Naive thymus-derived CD4-positive, alpha-beta T cell (primary cell): ENCODE results near the gene MYL11. TPM values are rescaled to one million over a fixed set of nuclear protein-coding genes. Genes with fewer than 3 reads are reported as not detected.
A peak's percentile ranks its signal among the peaks of the same experiment; 100 is the strongest.

ENCODE experiments used
- ATAC-seq: fragments of 150-1000 bp; cut with Tn5 transposase; 2 replicates; pipeline ENCODE4 v1.10.0; 2021; ENCODE audit warnings: mild to moderate bottlenecking, moderate library complexity
- CTCF ChIA-PET: fragments of 350-600 bp; sonication (Branson Sonifier 250); formaldehyde crosslinking; loops from one replicate; lab custom pipeline; 2021; ENCODE audit warnings: antibody characterized with exemption; lab: Charles Lee
- POLR2A ChIA-PET: fragments of 350-600 bp; sonication (Branson Sonifier 250); formaldehyde crosslinking; loops from one replicate; lab custom pipeline; 2021; ENCODE audit warnings: antibody characterized with exemption, inconsistent platforms; lab: Charles Lee
- DNase-seq, 9 donors: peaks; one replicate each; pipeline versions ENCODE4 v3.0.0 to v3.0.0-alpha.2; 2020 to 2022; ENCODE audit warnings: mixed read lengths in 1 of 9
- H3K27ac ChIP-seq: one replicate; pipeline ENCODE4 v1.7.0; 2013; ENCODE audit warnings: mild to moderate bottlenecking, low read depth, low read length, moderate library complexity
- H3K27me3 ChIP-seq, 2 donors: one replicate each; pipeline ENCODE4 v1.7.0; 2013; ENCODE audit warnings: low read length in 2 of 2, mild to moderate bottlenecking in 2 of 2, moderate library complexity in 2 of 2; ENCODE audit not compliant: control insufficient read depth in 2 of 2, insufficient read depth in 2 of 2
- H3K36me3 ChIP-seq, 3 experiments: 1 replicate in 2 of 3; 2 replicates in 1 of 3; pipeline ENCODE4 v1.7.0; 2013; ENCODE audit warnings: low read length in 3 of 3, mild to moderate bottlenecking in 3 of 3, moderate library complexity in 1 of 3; ENCODE audit not compliant: insufficient read depth in 3 of 3, control insufficient read depth in 2 of 3
- H3K4me1 ChIP-seq, 2 donors: one replicate each; pipeline ENCODE4 v1.7.0; 2013; ENCODE audit warnings: low read length in 2 of 2, mild to moderate bottlenecking in 2 of 2, moderate library complexity in 1 of 2; ENCODE audit not compliant: control insufficient read depth in 2 of 2, insufficient read depth in 2 of 2
- H3K4me3 ChIP-seq: 2 replicates; pipeline ENCODE4 v1.7.0; 2013; ENCODE audit warnings: mild to moderate bottlenecking, low read length
- H3K9me3 ChIP-seq, 3 experiments: 1 replicate in 2 of 3; 2 replicates in 1 of 3; pipeline ENCODE4 v1.7.0; 2013; ENCODE audit warnings: low read length in 3 of 3; ENCODE audit not compliant: control insufficient read depth in 2 of 3
- H3K27ac Mint-ChIP-seq, 9 donors: one replicate each; pipeline ENCODE4 v1.8.0; 2020 to 2022; ENCODE audit warnings: mixed read lengths in 9 of 9, mild to moderate bottlenecking in 8 of 9, moderate library complexity in 5 of 9, inconsistent platforms in 2 of 9
- H3K27me3 Mint-ChIP-seq, 5 donors: one replicate each; pipeline ENCODE4 v1.8.0; 2021 to 2022; ENCODE audit warnings: mixed read lengths in 5 of 5, mild to moderate bottlenecking in 1 of 5
- H3K36me3 Mint-ChIP-seq, 5 donors: one replicate each; pipeline ENCODE4 v1.8.0; 2020 to 2022; ENCODE audit warnings: mixed read lengths in 5 of 5, mild to moderate bottlenecking in 3 of 5, inconsistent platforms in 1 of 5
- H3K4me1 Mint-ChIP-seq, 7 donors: one replicate each; pipeline ENCODE4 v1.8.0; 2020 to 2022; ENCODE audit warnings: mixed read lengths in 7 of 7, mild to moderate bottlenecking in 3 of 7, inconsistent platforms in 1 of 7
- H3K4me3 Mint-ChIP-seq, 10 donors: one replicate each; pipeline ENCODE4 v1.8.0; 2020 to 2022; ENCODE audit warnings: mild to moderate bottlenecking in 10 of 10, mixed read lengths in 10 of 10, moderate library complexity in 6 of 10, inconsistent platforms in 2 of 10
- H3K9me3 Mint-ChIP-seq, 11 donors: one replicate each; pipeline ENCODE4 v1.8.0; 2020 to 2022; ENCODE audit warnings: mixed read lengths in 11 of 11, mild to moderate bottlenecking in 4 of 11, inconsistent platforms in 1 of 11, moderate library complexity in 1 of 11
- intact Hi-C, 2 donors: fragments of 100-400 bp; cut with micrococcal nuclease; formaldehyde crosslinking; loops; one replicate each; pipeline ENCODE4 v1.15.1; 2023
- polyA plus RNA-seq, 2 donors: library from polyadenylated mRNA; unstranded; fragments of 300-500 nt; fragmentation: Illumina TruSeq; gene quantifications; one replicate each; pipeline ENCODE4 v1.2.3, GENCODE V29; 2021
- total RNA-seq, 6 experiments: library from RNA in 5 of 6; stranded (reverse) in 5 of 6; gene quantifications; 1 replicate in 5 of 6; 2 replicates in 1 of 6; pipeline ENCODE4 v1.2.3 and lab custom pipeline; 2021 to 2026

Gene MYL11
- total and polyA plus RNA-seq, 7 experiments from 2014 or later, result 0.87 to 2.0 (median 1.6) TPM; not detected in 4

DNA sequence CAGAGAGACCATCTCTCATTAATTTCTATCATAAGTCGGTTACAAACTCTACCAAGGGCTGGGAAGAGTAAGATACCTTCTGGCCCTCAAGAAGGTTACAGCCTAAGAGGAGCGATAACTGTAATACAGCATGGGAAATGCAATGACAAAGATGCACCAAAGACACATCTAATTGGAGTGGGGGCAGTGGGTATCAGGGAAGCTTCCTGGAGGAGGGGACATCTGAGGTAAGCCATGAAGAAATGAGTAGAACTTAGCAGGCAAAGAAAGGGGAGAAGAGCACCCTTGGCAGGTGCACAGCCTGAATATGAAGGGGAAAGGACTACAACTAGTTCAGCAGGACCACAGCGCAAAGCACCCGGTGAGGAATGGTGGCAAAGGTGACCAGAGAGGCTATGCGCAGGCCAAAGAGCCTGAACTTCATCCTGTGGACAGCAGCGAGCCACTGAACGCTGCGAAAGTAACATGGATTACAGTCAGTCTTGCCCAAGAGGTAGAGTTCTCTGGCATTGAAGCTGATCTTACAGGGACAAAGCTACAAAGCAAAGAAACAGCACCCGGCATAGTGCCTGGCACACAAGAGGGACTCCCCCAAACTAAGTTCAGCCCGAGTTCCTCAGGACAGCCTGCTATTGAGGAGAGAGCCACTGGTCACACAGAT is 7.1 kb upstream of the MYL11 start:
- Histone ChIP-seq H3K4me3 (peak overlapping the region; percentile 73), H3K27me3 (no peaks in the 10 kb centered on the region), H3K4me1 (peaks cover 23 to 26% of the 10 kb centered on the region in 2 donors), H3K27ac (peak overlapping the region; percentile 67), H3K9me3 (no peaks in the 10 kb centered on the region), H3K36me3 (peaks cover 0 to 23% (median 0%) of the 10 kb centered on the region in 3 experiments)
- Mint-ChIP-seq H3K9me3 (peaks cover 0 to 2% (median 0%) of the 10 kb centered on the region in 11 donors), H3K4me3 (peak overlapping the region; percentile 83 to 92 (median 88)), H3K27ac (peak overlapping the region; percentile 37 to 90 (median 80)), H3K27me3 (peaks cover 0 to 3% (median 0%) of the 10 kb centered on the region in 5 donors), H3K4me1 (peaks cover 39 to 59% (median 54%) of the 10 kb centered on the region in 7 donors), H3K36me3 (peaks cover 0 to 25% (median 12%) of the 10 kb centered on the region in 5 donors)
- intact Hi-C loops, result loop anchor here in 1 of 2 donors (2.0 kb wide), 1 partner anchor 33 kb away; no protein-coding TSS in a partner anchor
- DNase-seq, result no peak
- CTCF ChIA-PET, result interaction anchor here (2.8 kb wide), 1 partner anchor 42 kb away, joined by 9 read pairs; no protein-coding TSS in a partner anchor
- POLR2A ChIA-PET, result interaction anchor here (0.6 to 9.3 kb wide), 3 partner anchors 13 to 186 kb away, joined by 3 to 120 read pairs (median 4); partner anchors contain the start of gene SEPTIN1
- no peak for ATAC-seq

DNA sequence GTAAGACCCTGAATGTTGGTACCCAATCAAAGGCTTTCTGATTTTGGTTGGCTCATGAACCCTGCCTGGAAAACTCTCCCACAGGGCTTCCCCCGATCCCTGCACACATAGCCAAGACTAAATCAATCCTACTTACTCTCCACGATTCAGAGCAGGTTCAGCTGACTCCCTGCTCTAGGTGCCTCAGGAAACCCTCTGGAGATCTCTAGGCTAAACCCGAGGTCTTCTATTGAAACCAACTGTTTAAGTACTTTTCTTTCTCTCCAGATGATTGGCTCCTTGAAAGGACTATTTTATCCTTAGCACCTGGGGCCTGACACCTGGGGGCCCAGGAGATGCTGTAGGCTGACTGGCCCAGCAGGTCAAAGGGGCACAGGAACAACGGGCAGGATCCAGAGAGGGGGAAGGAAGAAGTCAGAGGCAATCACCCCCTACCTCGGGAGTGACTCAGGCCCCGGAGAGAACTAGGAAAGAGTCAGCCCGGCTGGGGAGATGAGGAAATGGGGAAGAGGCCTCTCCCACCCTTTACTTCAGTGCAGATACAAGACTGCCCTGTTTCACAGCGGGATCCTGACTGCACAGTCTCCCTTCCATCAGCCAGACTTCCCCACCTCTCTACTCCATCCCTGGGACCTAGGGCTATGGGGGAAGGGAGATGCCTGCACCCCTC is 6.3 kb upstream of the MYL11 start:
- H3K4me3 ChIP-seq, result peak overlapping the region; percentile 73
- Mint-ChIP-seq H3K27me3 (peaks cover 0 to 3% (median 0%) of the 10 kb centered on the region in 5 donors), H3K36me3 (peaks cover 0 to 21% (median 8%) of the 10 kb centered on the region in 5 donors), H3K4me3 (peak overlapping the region; percentile 83 to 92 (median 88)), H3K27ac (peak overlapping the region; percentile 52 to 90 (median 80)), H3K9me3 (peaks cover 0 to 2% (median 0%) of the 10 kb centered on the region in 11 donors), H3K4me1 (peaks cover 44 to 60% (median 59%) of the 10 kb centered on the region in 7 donors)
- DNase-seq, result no peak
- no peaks in the 10 kb centered on the region for H3K9me3 ChIP-seq
- H3K4me1 ChIP-seq, result peaks cover 23 to 26% of the 10 kb centered on the region in 2 donors
- H3K27me3 ChIP-seq, result no peaks in the 10 kb centered on the region
- CTCF ChIA-PET, result interaction anchor here (0.6 to 2.8 kb wide), 2 partner anchors 41 to 244 kb away, joined by 3 to 9 read pairs; no protein-coding TSS in a partner anchor
- intact Hi-C loops, result loop anchor here in 1 of 2 donors (2.0 kb wide), 1 partner anchor 33 kb away; no protein-coding TSS in a partner anchor
- no peak for ATAC-seq
- H3K27ac ChIP-seq, result peak overlapping the region; percentile 67
- POLR2A ChIA-PET, result interaction anchor here (0.9 to 9.3 kb wide), 9 partner anchors 12 to 291 kb away, joined by 3 to 120 read pairs (median 4); partner anchors contain the start of genes SEPTIN1 and ZNF48
- H3K36me3 ChIP-seq, result peaks cover 0 to 19% (median 0%) of the 10 kb centered on the region in 3 experiments

DNA sequence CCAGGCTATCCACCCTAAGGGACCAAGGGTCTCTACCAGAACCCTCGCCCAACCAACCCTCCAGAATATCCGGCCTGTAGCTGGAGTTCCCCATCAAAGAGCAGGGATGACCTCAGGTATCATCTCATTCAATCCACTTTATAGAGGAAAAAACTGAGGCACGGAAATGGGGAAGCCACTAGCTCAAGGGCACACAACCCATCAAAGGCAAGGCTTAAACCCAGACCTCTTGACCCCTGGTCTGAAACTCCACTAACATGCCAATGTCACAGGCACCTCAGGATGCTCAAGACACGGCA is 5.9 kb upstream of the MYL11 start:
- Mint-ChIP-seq H3K4me1 (peaks cover 44 to 60% (median 59%) of the 10 kb centered on the region in 7 donors), H3K27ac (peak overlapping the region; percentile 52 to 90 (median 80)), H3K36me3 (peaks cover 0 to 19% (median 6%) of the 10 kb centered on the region in 5 donors), H3K9me3 (peaks cover 0 to 2% (median 0%) of the 10 kb centered on the region in 11 donors), H3K4me3 (peak overlapping the region; percentile 83 to 92 (median 88)), H3K27me3 (peaks cover 0 to 3% (median 0%) of the 10 kb centered on the region in 5 donors)
- intact Hi-C loops, result loop anchor here in 1 of 2 donors (2.0 kb wide), 1 partner anchor 34 kb away; no protein-coding TSS in a partner anchor
- H3K27ac ChIP-seq, result peak overlapping the region; percentile 67
- peaks cover 0 to 17% (median 0%) of the 10 kb centered on the region in 3 experiments for H3K36me3 ChIP-seq
- DNase-seq, result peak in 1 of 9 donors; percentile 9
- ChIA-PET CTCF (interaction anchor here (0.6 to 2.8 kb wide), 3 partner anchors 41 to 245 kb away, joined by 3 to 9 read pairs (median 3); no protein-coding TSS in a partner anchor), POLR2A (interaction anchor here (0.9 to 9.3 kb wide), 12 partner anchors 9 to 290 kb away, joined by 3 to 120 read pairs (median 4); partner anchors contain the start of genes SEPTIN1 and ZNF48)
- no peak for ATAC-seq
- H3K4me1 ChIP-seq, result peaks cover 23 to 26% of the 10 kb centered on the region in 2 donors
- H3K4me3 ChIP-seq, result peak overlapping the region; percentile 73
- no peaks in the 10 kb centered on the region for H3K27me3 ChIP-seq
- no peaks in the 10 kb centered on the region for H3K9me3 ChIP-seq

DNA sequence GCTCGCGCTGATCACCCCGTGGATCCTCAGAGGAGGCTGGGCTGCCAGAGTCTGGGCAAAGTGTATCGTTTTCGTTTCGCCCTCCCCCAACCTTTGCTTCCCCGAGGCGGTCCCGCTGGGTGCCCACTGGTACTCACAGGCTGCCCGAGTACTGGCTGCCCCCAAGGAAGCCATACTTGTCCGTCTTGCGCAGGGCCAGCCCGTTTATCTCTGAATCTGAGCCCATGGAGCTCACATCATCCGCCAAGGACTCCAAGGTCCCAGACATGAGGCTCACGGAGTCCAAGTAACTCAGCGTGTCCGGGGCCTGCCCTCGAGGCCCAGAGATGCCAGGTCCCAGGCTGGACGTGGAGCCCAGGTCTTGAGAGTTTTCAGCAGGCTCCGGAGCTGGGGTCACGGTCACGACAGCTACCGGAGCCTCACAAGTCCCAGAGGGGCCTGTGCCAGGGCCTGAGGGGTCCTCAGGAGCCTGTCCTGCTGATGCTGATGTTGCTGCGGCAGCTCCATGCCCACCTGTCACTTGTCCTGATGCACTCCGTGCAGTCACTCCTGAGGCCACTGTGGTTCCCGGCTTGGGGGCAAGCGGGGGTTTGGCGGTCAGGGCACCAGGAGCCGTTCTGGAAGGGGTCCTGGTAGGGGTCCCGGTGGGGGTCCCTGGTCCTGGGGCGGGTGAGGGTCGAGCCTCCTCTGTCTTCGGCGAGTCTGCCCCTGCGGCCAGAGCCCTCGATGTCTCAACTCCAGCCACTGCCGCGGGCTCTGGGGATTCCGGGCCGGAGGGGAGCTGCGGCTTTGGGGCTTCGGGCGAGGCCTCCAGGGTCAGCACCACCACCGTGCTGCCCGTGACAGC is 5.3 kb upstream of the MYL11 start:
- POLR2A ChIA-PET, result interaction anchor here (0.9 to 9.3 kb wide), 12 partner anchors 9 to 290 kb away, joined by 3 to 120 read pairs (median 4); partner anchors contain the start of genes SEPTIN1 and ZNF48
- Mint-ChIP-seq H3K27me3 (peaks cover 0 to 3% (median 0%) of the 10 kb centered on the region in 5 donors), H3K4me3 (peak overlapping the region; percentile 83 to 92 (median 88)), H3K4me1 (peaks cover 44 to 60% (median 58%) of the 10 kb centered on the region in 7 donors), H3K9me3 (peaks cover 0 to 2% (median 0%) of the 10 kb centered on the region in 11 donors), H3K27ac (peak overlapping the region; percentile 52 to 90 (median 80)), H3K36me3 (peaks cover 0 to 17% (median 5%) of the 10 kb centered on the region in 5 donors)
- DNase-seq (peak in 3 of 9 donors; percentile 19 to 20 (median 19)), ATAC-seq (no peak)
- intact Hi-C loops, result loop anchor here in 1 of 2 donors (2.0 kb wide), 1 partner anchor 35 kb away; no protein-coding TSS in a partner anchor
- H3K4me3 ChIP-seq, result peak overlapping the region; percentile 73
- peak overlapping the region; percentile 67 for H3K27ac ChIP-seq
- H3K4me1 ChIP-seq, result peaks cover 23 to 26% of the 10 kb centered on the region in 2 donors
- H3K36me3 ChIP-seq, result peaks cover 0 to 16% (median 0%) of the 10 kb centered on the region in 3 experiments
- H3K9me3 ChIP-seq, result no peaks in the 10 kb centered on the region
- no peaks in the 10 kb centered on the region for H3K27me3 ChIP-seq
- CTCF ChIA-PET, result interaction anchor here (0.6 to 2.8 kb wide), 4 partner anchors 14 to 245 kb away, joined by 3 to 9 read pairs (median 4); partner anchors contain the start of gene SEPTIN1

GRCh38 chr16:30369938-30370455 is 4.6 kb upstream of the MYL11 start:
- ATAC-seq (peak; percentile 0), DNase-seq (no peak)
- Histone ChIP-seq H3K4me1 (peaks cover 23 to 26% of the 10 kb centered on the region in 2 donors), H3K36me3 (peaks cover 0 to 10% (median 0%) of the 10 kb centered on the region in 3 experiments), H3K27ac (peak overlapping the region; percentile 67), H3K27me3 (no peaks in the 10 kb centered on the region), H3K9me3 (no peaks in the 10 kb centered on the region), H3K4me3 (peak overlapping the region; percentile 73)
- Mint-ChIP-seq H3K4me3 (peak overlapping the region; percentile 68 to 90 (median 84)), H3K4me1 (peaks cover 44 to 59% (median 54%) of the 10 kb centered on the region in 7 donors), H3K36me3 (peaks cover 0 to 16% (median 0%) of the 10 kb centered on the region in 5 donors), H3K27ac (peak overlapping the region in 7 of 9 donors; percentile 85 to 98 (median 94)), H3K9me3 (peaks cover 0 to 2% (median 0%) of the 10 kb centered on the region in 11 donors), H3K27me3 (peaks cover 0 to 3% (median 0%) of the 10 kb centered on the region in 5 donors)
- intact Hi-C loops, result loop anchor here (1.0 to 10.0 kb wide), 11 partner anchors 8 to 555 kb away; partner anchors contain the start of genes ALDOA (in 1 of the 2), CD2BP2 (in 1 of the 2), FBRS (in 1 of the 2) and FBXL19 (in 1 of the 2)
- POLR2A ChIA-PET, result interaction anchor here (0.9 to 9.3 kb wide), 13 partner anchors 10 to 267 kb away, joined by 3 to 120 read pairs (median 8); partner anchors contain the start of genes CD2BP2, DCTPP1, SEPTIN1 and ZNF48
- CTCF ChIA-PET, result interaction anchor here (1.6 to 2.8 kb wide), 3 partner anchors 13 to 40 kb away, joined by 5 to 11 read pairs (median 9); partner anchors contain the start of gene SEPTIN1
